GM21381 (cell line): Measurements from ENCODE around the gene CTSD.

ENCODE experiments used
- ATAC-seq: cut with Tn5 transposase; IDR thresholded peaks from one replicate; pipeline ENCODE4 v1.9.1; 2021; ENCODE audit warnings: mild to moderate bottlenecking, moderate library complexity; ENCODE audit not compliant: unreplicated experiment

Gene CTSD

DNA sequence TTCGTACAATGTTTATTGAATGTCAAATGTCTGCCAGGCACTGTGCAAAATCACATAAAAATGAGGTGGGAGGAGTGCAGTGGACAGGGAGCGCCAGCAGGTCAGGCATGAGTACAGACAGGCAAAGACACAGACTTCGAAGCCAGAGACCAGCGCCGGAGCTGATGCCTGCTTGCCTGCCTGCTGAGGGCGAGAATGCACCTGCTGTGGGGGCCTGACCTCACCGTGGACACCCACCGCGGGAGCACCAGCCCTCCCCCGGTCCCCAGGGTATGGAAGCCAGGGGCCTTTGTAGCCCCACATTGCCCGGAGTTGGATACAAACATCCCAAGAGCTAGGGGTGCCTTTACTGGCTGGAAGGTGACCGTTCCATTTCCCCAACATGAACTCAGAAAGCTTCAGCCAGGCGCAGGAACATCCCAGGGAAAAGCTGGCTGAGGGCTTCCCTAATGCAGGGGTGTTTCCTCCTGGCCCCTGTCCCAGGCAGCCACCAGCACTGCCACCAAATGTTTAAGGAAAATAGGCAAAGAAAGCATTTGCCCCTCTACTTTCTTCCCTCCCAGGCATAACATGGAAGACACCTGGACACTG lies 31.2 kb downstream of the CTSD start:
- no peak for ATAC-seq

DNA sequence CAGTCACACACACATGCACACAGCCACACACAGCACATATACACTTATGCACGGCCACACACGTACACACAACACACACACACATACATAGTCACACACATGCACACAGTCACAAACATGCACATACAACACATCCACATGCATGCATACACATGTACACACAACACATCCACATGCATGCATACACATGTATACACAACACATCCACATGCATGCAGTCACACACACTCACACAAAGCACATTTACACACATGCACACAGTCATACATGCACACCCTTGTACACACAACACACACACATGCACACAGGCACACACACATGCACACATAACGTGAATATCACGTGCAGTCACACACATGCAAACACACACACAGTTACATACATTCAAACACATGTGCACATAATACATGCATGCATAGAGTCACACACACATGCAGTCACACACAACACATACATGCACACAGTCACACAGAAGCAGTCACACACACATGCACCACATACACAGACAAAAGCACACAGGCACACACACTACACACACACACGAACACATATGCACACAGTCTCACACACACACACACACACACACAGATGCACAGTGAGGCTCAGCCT lies 32.2 kb downstream of the CTSD start:
- ATAC-seq, result no peak

DNA sequence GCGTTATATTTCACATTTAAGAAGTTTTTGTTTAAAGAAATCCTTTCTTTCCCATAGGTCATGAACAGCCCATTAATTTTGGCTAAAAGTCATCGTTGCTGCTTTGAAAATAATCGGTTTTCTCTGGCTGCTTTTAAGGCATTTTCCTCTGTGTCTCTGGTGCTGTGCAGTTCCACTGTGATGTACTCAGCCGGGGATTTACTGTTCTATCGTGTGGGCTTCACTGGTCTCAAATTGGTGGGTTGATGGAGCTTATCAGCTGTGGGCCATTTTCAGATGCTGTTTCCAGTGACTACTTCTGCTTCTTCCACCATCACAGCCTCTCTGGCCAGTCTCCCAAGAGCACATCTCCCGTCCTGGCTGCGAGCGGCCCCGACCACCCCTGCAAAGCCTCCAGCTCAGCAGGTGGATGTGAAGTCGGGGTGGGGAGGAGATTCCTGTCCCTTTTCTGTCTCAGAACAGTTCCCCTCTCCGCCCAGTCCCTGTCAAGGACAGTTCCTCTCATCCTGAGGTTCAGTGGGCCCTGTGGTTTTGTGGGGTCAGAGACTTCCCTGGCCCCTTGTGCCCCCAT lies 33.6 kb downstream of the CTSD start:
- no peak for ATAC-seq

DNA sequence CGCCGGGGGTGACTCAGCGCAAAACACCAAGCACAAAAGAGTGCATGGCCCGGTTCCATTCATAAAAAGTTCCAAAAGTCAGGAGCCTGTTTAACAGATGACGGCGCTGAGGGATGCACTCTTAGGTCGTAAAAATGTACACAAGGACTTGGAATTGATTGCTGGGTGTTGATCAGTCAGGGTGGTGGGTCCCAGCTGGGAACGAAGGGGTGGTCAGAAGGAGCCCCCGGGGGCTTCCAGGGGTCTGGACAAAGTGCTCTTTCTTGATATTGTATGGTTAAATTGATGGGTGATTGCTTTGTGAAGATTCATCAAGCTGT lies 34.1 kb downstream of the CTSD start:
- no peak for ATAC-seq

DNA sequence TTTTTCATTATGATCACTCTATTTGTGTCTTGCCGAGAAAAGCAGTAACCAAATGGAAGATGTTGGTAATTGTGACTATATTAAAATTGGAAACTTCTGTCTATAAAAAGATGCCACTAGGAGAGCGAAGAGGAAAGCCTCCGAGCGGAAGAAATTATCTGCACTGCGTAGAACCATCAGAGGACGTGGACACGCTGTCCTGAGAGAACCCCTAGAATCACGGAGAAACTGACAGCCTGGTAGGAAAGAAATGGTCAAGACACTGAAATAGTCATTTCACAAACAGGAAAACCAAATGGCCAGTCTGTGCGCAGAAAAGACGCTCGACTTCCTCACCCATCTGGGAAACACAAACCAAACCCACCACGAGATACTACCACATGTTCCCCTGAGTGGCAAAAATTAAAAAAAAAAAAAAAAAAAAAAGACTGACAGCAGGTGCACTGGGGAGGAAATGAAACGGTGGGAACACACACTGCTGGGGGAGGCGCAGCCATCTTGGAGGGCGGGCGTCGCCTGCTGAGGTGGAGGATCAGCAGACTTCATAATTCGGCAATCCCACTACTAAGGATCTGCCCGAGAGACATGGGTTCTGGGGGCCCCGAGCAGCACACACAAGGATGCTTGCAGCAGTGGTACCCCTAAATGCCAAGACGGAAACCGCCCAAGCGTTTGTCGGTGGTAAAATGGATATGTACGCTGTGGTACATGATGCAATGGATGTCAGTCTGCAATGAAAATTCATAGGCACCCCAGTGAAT lies 34.6 kb downstream of the CTSD start:
- ATAC-seq, result no peak

DNA sequence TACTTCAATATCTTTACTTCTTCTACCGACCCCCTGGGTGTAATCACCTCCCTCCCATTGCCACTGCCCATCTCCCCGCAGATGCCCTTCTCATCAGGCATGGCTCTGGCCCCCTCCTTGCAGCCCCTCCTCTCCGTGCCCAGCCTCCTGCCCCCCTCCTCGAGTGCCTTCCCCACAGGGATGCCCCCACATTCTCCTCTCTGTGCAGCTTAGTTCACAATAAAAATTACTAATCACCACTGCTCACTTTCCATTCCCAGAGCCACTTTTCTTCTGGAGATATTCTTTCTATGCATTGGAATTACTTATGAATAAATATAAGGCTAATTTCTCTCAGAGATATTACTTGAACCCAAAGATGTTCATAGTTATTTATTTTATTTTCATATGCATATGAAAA lies 35.4 kb downstream of the CTSD start:
- ATAC-seq, result no peak

DNA sequence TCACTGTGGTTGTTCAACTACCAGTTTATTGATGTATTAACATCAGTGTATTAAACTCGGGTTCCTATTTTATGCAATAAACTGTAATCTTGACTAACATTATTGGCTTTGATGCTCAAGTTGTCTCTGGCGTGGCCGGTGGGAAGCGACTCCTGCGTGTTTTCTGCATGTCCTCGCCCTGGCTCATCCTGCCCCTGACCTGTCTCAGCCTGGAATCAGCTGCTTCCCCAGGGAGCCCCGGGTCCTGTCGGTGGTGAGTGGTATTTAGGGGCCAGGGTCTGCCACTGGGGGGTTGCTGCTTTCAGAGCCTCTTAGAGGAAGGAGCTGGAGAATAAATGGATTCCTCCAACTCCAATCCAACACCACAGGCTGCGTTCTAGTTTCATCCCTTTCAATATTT lies 35.9 kb downstream of the CTSD start:
- no peak for ATAC-seq

DNA sequence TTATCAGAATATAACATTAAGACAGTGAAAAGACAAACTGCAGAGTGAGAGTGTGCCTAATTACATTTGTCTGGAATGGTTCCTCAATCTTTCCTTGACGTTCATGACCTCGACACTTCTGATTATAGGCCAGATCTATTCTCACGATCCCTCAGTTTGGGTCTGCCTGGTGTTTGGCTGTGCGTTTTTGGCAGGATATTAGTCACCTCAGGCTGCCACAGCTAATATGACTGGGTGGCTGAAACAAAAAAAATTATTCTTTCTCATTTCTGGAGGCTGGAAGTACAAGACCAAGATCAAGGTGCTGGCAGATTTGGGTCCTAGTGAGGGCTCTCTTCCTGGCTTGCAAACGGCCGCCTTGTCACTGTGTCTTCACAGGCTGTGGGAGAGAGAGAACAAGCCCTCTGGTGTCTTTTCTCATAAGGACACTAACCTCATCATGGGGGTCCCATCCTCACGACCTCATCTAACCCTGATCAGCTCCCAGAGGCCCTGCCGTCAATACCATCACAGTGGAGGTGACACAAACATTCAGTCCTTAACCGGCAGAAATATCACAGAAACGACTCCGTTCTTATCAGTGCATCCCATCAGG lies 36.5 kb downstream of the CTSD start:
- ATAC-seq, result no peak

DNA sequence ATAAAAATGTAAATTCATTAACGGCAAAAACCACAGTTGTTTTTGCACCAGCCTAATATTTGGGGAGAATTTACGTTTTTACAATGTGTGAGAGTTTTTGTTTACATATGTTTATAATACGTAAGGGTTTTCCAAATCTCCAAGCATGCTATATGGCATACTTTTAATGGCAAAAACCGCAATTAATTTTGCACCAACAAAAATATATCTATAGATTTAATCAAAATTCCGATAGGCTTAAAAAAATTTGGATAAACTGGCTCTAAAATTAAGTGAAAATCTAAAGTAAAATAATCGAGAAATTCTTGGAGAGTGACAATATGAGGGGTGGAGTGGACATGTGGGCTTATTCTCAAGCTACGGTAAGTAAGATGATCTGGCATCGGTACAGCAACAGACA lies 43.9 kb downstream of the CTSD start:
- ATAC-seq, result no peak

DNA sequence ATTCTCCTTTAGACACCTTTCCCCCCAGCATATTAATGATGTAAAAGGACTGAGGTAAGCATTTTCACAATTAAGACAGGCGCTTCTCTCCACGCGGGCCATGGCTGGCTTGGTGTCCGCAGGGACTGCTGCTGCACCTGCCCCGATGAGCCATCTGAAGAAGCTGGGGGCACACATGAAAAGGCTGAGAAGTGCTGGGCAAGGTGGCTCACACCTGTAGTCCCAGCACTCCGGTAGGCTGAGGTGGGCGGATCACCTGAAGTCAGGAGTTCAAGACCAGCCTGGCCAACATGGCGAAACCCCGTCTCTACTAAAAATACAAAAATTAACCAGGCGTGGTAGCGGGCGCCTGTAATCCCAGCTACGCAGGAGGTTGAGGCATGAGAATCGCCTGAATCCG lies 45.4 kb downstream of the CTSD start:
- no peak for ATAC-seq

DNA sequence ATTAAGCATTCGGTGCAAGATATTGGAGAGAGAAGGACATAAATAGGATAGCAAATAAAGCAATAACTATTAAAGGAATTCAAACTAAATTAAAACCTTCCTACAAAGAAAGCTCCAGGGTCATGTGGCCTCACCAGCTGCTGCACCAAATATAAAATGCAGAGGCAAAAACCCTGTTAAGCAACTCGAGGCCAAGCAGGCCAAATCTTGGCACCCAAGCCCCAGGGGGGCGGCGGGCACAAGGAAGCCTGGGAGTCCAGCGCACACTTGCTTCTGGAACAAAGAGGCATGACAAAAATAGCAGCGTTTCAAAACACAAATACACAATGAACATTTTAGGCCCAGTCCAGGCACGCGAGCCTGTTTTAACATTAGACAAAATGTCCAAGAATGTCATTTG lies 46.0 kb downstream of the CTSD start:
- no peak for ATAC-seq

DNA sequence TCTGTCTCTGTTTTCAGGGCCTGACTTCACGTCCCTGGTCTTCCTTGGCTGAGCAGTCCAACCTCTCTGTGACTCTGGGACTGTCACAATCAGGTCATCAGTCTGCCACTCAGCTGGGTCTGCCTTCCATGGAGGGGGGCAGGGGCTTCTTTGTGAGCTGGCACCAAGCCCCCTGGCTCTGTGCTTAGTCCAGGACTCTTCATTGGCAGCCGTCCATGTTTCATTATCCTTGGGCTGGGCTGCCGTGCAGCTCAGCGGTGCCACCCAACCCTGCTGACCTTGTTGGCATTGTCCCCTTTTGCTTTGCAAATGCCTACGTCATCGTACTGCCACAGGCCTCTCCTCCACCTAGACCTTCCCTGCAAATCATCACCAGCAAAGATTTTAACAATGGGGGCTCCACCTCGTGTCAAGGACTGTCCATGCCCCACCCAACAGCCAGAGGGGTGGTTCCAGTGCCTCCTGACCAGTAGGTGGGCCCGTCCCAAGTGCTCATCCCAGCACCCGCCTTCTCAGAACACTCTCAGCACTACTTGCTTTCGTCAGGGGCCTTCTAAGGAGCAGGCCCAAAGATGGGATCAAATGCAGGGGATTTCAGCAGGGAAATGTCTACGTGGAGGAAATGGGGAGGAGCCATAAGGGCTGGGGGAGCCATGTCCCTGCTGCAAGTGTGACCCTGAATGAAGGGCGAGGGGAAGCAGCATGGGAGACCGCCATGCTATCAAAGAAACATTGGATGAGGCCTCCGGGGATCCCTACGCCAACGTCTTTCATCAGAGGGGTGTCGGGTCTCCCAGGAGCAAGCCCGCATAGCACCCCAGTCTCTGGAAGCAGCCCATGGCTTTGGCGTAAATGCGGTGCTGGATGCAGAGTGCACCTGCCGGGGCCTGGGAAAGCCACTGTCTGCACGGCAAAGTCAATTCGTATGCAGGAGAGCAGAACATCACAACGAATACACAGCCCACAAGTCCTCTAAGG lies 48.5 kb downstream of the CTSD start:
- ATAC-seq, result no peak

DNA sequence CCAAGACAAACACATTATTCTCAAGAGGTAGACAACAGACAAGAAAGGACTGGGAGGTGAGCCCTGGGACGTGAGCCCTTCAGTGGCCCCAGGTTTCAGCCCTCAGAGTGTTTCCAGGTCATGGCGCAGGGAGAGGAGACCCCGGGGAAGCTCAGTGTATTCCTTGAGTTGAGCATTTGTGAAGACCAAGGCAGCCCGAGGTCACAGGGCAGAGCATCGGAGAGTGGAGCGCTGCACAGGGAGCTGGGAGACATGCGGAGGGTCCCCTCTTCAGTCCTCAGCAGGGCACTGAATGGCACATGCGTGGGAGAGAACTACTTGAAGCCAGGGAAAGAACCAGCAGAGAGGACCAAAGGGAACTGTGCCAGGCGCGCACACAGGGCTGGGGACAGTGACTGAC lies 55.0 kb downstream of the CTSD start:
- ATAC-seq, result no peak

DNA sequence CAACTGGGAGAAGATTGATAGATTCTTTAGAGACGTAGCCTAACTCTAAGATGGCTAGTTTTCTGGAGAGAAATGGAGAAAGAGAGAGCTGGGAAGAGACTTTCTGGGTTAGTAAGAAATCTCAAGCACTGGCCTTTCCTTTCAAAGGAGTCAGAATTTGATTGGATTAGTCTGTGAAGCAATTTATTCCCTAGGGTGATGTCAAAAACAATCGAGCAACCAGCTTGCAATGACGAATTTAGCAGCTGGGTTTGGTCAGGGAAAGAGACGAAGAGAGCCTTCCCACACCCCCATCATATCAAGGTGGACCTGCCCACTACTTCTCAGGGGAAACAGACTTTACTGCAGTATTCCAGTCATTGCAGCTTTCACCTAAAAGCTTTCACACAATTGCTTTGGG lies 56.0 kb downstream of the CTSD start:
- no peak for ATAC-seq

DNA sequence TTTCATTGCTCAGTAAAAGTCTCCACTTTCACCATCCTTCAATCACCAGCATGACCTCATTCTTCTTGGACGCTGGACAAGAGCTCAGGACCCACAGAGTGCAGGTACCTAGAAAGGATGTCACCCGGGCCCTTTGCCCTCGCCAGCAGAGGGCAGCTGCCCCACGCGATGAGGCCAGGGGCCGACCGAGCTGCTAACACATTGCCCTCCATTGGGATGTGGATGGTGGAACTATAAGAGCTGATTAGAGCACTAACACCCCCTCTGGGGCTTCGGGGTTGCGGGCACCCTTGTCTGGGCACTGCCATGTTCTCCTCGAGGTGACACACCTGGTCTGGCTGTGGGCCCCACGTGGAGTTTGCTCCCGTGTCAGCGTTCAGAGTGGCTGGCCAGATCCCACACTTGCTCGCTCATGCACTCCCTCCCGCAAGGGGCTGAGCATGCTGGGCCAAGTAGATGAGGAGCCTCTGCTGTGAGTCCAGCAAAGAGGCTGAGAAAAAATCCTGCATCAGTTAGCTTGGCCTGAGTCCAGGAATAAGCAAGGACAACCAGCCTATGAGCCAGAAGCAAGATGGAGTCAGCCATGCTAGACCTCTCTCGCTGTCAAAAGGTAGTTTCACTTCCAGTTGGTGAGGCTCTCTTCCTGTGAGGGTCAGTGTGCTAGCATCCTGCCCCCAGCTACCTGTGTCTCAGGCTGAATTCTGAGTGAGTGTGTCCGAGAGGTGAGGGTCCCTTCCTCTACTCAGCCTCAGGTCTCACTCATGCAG lies 56.9 kb downstream of the CTSD start:
- ATAC-seq, result no peak

DNA sequence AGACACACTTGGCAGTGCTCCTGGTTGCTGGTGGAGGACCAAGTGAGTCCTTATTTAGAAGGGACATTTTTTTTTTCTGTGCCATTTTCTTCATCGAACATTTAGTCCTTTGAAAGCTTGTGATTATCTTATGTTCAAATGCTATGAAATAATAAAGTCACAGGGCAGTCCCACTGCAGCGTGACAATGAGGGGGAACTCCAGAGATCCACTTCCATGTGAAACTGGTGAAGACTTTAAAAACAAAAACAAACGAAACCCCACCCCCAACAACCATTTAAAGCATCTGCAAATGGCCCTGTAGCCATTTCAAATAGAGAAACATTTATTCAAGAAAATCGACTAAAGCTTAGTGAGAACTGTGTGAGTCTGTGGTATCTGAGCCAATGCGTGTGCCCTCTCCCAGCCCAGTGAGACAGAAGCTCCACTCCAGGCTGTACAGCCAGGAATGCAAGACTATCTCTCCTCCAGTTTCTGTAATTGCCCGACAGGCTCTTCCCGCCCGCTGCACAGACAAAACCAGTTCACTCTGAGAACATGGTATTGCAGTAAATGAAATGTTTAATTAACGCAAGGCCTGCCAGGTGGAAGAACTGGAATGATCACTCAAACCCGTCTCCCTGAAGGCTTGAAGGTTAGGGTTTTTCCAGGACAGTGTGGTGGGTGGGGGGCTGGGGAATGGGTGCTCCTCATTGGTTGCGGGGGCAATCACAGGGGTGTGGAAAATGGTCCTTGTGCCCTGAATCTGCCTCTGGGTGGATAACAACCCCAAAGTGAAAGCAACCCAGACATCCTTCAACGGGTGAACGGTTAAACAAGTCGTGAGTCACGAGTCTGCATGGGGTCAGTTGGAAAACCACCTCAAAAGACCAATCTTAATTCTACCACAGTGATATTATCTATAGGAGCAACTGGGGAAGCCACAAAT lies 58.3 kb downstream of the CTSD start:
- ATAC-seq, result no peak

DNA sequence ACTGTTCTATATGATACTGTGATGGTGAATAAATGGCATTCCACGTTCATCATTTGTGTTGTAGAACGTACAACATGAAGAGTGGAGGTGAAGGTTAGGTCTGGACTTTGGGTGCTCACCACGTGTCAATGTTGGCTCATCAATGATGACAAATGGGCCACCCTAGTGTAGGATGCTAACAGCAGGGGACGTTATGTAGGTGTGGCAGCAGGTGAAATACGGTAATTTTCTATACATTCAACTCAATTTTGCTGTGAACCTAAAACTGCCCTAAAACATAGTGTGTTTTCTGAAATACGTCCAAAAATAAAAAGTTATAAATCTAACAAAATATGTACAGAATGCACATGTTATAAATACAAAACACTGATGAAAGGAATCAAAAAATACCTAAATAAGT lies 60.6 kb downstream of the CTSD start:
- no peak for ATAC-seq
